Loucy (cell line): Measurements from ENCODE around the gene PCAT6.

Experiments used
- H2AFZ ChIP-seq: fragments of 200-600 bp; sonication (generic); 2 replicates; pipeline ENCODE4 v1.6.0; 2016; ENCODE audit warnings: antibody characterized with exemption, mild to moderate bottlenecking, low read length, moderate library complexity
- H3F3A ChIP-seq: fragments of 200-600 bp; 2 replicates; pipeline ENCODE4 v1.6.0; 2016; ENCODE audit warnings: antibody characterized with exemption, low read depth, mild to moderate bottlenecking
- H3K27me3 ChIP-seq: fragments of 200-600 bp; sonication (generic); 2 replicates; pipeline ENCODE4 v1.6.1; 2014; ENCODE audit warnings: low read length, mild to moderate bottlenecking; ENCODE audit not compliant: insufficient read depth, poor library complexity, severe bottlenecking
- H3K36me3 ChIP-seq: fragments of 200-600 bp; sonication (generic); 2 replicates; pipeline ENCODE4 v1.6.1; 2016; ENCODE audit warnings: low read length; ENCODE audit not compliant: insufficient read depth
- H3K4me1 ChIP-seq: fragments of 200-600 bp; sonication (generic); 2 replicates; pipeline ENCODE4 v1.5.1; 2014; ENCODE audit warnings: low read length, mild to moderate bottlenecking; ENCODE audit not compliant: insufficient read depth, poor library complexity, severe bottlenecking
- H3K4me2 ChIP-seq: fragments of 200-600 bp; sonication (generic); 2 replicates; pipeline ENCODE4 v1.6.0; 2014; ENCODE audit warnings: antibody characterized with exemption, low read length, low read depth, mild to moderate bottlenecking; ENCODE audit not compliant: poor library complexity, severe bottlenecking
- H3K4me3 ChIP-seq: fragments of 200-600 bp; sonication (generic); 2 replicates; pipeline ENCODE4 v1.5.1; 2014; ENCODE audit warnings: low read length, mild to moderate bottlenecking, mixed read lengths; ENCODE audit not compliant: poor library complexity, severe bottlenecking
- H3K79me2 ChIP-seq: fragments of 200-600 bp; sonication (generic); 2 replicates; pipeline ENCODE4 v1.6.1; 2014; ENCODE audit warnings: low read length; ENCODE audit not compliant: insufficient read depth
- H3K9ac ChIP-seq: fragments of 200-600 bp; sonication (generic); 2 replicates; pipeline ENCODE4 v1.6.0; 2014; ENCODE audit warnings: mild to moderate bottlenecking, low read depth, low read length, moderate library complexity; ENCODE audit not compliant: poor library complexity, severe bottlenecking
- H3K9me2 ChIP-seq: fragments of 200-600 bp; sonication (generic); replicated peaks from 2 replicates; pipeline ENCODE4 v1.6.1; 2016; ENCODE audit warnings: low read depth, low read length, mixed read lengths
- H3K9me3 ChIP-seq: fragments of 200-600 bp; sonication (generic); 2 replicates; pipeline ENCODE4 v1.6.1; 2014; ENCODE audit warnings: mild to moderate bottlenecking, antibody characterized with exemption, low read length, low read depth; ENCODE audit not compliant: insufficient read depth
- H4K20me1 ChIP-seq: fragments of 200-600 bp; sonication (generic); 2 replicates; pipeline ENCODE4 v1.6.0; 2014; ENCODE audit warnings: antibody characterized with exemption, low read length, mild to moderate bottlenecking; ENCODE audit not compliant: insufficient read depth, poor library complexity, severe bottlenecking
- EZH2phosphoT487 ChIP-seq: fragments of 200-600 bp; IDR thresholded peaks from 2 replicates; pipeline ENCODE4 v1.6.1; 2018; ENCODE audit warnings: antibody characterized with exemption, mild to moderate bottlenecking, moderate library complexity, borderline replicate concordance
- TF ChIP-seq, protein P1 (sequence below): fragments of 200-600 bp; sonication (generic); conservative IDR thresholded peaks from 2 replicates; pipeline ENCODE4 v1.5.1; 2014; ENCODE audit warnings: mild to moderate bottlenecking, antibody characterized with exemption, low read length

PCAT6 gene

DNA sequence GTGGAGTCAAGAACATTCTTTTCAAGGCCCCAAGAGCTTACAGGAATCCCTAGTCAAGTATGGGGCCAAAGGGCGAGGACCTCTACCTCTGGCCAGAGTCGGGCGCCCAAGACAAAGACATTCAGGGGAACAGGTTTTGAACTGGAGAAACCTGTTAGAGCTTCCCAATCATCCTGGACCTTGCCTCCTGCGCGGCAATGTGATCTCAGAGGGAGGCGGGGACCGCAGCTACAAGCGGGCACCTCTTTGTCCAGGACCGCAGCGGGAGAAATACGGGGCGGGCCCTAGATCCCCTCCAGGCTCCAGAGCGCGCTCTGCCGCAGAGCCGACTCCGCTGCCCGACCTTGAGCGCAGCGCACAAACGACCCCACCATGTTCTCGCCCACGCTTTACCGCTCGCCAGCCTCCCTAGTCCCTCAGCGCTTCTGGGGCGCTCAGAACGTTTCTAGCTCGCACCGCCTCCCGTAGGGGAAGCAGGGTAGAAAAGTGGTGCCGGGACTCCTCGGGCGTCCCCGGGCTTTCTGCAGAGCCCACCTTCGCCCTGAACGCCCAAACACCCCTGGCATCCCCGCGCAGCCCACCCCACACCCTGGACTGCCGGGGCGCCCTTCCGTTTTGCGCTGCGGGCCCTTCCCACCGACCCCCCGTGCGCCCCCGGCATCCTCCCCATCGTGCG lies 50.1 kb downstream of the PCAT6 start:
- 0 out of 2 replicates have a peak overlapping the region, but pooled peaks have one; percentile 78 for H2AFZ ChIP-seq
- no peaks in the 10 kb centered on the region for H3K79me2 ChIP-seq
- peak overlapping the region; percentile 64 for H3K4me3 ChIP-seq
- H3K9me2 ChIP-seq: no peaks in the 10 kb centered on the region
- no peaks in the 10 kb centered on the region for H3K36me3 ChIP-seq
- TF ChIP-seq, protein P1, sequence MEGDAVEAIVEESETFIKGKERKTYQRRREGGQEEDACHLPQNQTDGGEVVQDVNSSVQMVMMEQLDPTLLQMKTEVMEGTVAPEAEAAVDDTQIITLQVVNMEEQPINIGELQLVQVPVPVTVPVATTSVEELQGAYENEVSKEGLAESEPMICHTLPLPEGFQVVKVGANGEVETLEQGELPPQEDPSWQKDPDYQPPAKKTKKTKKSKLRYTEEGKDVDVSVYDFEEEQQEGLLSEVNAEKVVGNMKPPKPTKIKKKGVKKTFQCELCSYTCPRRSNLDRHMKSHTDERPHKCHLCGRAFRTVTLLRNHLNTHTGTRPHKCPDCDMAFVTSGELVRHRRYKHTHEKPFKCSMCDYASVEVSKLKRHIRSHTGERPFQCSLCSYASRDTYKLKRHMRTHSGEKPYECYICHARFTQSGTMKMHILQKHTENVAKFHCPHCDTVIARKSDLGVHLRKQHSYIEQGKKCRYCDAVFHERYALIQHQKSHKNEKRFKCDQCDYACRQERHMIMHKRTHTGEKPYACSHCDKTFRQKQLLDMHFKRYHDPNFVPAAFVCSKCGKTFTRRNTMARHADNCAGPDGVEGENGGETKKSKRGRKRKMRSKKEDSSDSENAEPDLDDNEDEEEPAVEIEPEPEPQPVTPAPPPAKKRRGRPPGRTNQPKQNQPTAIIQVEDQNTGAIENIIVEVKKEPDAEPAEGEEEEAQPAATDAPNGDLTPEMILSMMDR: no peak
- TF ChIP-seq EZH2phosphoT487: no peak
- peak overlapping the region; percentile 68 for H3K4me2 ChIP-seq
- no peaks in the 10 kb centered on the region for H3K4me1 ChIP-seq
- no peak overlapping the region for H3K9ac ChIP-seq
- H3K9me3 ChIP-seq: no peaks in the 10 kb centered on the region
- no peaks in the 10 kb centered on the region for H3K27me3 ChIP-seq
- H3F3A ChIP-seq: no peaks in the 10 kb centered on the region
- H4K20me1 ChIP-seq: no peaks in the 10 kb centered on the region
